Measurements from ENCODE around the gene SRSF1. TPM values are rescaled to one million over a fixed set of nuclear protein-coding genes. Genes with fewer than 3 reads are reported as not detected.
"Not testable (repeated sequence)": the region's sequence is repeated elsewhere in the genome, so short reads cannot be mapped to it uniquely, and the experiment has no call there.

Gene SRSF1
- total RNA-seq, 2 experiments from 2014 or later: 333 to 342 TPM

DNA sequence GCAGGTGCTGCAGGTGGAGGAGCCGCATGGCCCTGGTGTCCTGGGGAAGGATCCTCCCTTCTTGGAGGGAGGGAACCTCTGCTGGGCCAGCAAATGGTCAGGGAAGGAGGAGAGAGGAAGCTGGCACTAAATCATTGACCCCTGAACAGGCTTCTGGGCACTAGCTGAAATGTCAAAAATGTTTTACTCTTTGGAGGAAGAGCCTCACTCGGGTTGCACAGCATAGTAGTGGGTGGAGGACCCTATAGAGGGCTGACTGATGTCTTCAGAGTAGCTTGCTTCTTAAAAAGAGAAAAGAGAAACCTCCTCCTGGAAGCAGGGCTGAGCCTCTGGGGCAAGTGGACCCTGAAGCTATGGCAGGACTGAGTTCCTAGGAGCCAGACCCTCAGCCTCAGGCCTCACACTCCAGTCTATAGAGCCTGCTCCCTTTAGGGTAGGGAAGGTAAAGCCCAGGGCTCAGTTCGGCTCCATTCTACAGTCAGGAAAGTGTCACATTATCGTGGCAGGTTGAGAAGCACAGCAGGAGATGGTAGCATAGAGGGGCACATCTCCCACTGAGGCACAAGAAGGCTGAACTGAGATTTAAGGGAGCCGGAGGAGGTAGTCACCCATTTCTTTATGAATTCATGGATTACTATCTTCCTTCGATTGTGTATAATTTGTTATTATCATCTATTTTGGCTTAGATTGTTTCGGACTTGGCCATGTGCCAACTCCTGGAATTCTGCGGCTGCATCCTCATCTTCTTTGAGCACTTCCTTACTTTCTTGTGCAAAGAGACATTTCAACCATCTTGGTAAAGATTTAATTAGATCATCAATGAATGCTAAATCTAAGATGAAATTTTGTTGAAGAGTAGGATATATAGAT lies 44.5 kb downstream of the SRSF1 start:
- intact Hi-C loops (cut with micrococcal nuclease): no loop called here
- Mint-ChIP-seq H3K4me1 (ENCODE audit: low read depth) (peaks cover 1% of the 10 kb centered on the region), H3K36me3 (ENCODE audit: low read depth) (no peaks in the 10 kb centered on the region)

DNA sequence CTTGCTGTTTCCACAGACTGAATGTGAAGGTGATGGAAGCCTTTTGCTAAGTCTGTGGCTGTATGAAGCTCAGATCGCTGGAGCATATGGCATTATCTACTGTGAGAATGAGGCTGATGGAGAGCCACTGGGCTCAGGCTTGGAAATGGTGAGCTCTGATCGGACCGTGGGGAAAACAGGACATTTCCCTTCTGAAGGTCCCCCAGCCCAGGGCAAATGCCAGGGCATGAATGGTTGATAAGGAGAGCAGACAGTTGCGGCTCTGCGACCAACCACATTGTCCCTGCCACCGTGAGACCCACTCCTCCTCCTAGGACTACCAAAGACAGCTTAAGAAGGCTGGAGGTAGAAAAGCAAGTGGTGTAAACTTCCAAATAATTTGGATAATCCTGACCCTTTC lies 47.1 kb downstream of the SRSF1 start:
- H3K27me3 Mint-ChIP-seq: peaks cover 26% of the 10 kb centered on the region
- ChIA-PET CTCF (interaction anchor here (1.3 to 1.5 kb wide), 2 partner anchors 40 to 177 kb away, joined by 3 to 4 read pairs; no protein-coding TSS in a partner anchor), POLR2A (interaction anchor here (0.7 kb wide), 1 partner anchor 476 kb away, joined by 3 read pairs; no protein-coding TSS in a partner anchor)
- TF ChIP-seq, protein P1, sequence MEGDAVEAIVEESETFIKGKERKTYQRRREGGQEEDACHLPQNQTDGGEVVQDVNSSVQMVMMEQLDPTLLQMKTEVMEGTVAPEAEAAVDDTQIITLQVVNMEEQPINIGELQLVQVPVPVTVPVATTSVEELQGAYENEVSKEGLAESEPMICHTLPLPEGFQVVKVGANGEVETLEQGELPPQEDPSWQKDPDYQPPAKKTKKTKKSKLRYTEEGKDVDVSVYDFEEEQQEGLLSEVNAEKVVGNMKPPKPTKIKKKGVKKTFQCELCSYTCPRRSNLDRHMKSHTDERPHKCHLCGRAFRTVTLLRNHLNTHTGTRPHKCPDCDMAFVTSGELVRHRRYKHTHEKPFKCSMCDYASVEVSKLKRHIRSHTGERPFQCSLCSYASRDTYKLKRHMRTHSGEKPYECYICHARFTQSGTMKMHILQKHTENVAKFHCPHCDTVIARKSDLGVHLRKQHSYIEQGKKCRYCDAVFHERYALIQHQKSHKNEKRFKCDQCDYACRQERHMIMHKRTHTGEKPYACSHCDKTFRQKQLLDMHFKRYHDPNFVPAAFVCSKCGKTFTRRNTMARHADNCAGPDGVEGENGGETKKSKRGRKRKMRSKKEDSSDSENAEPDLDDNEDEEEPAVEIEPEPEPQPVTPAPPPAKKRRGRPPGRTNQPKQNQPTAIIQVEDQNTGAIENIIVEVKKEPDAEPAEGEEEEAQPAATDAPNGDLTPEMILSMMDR (IDR thresholded peaks at IDR 0.05): no peak
- H3K4me3 Mint-ChIP-seq: no peak overlapping the region
- no peaks in the 10 kb centered on the region for H3K9me3 Mint-ChIP-seq
- intact Hi-C loops (cut with micrococcal nuclease): no loop called here
- H3K4me1 Mint-ChIP-seq (ENCODE audit: low read depth): peaks cover 14% of the 10 kb centered on the region
- ATAC-seq: no peak
- no peaks in the 10 kb centered on the region for H3K36me3 Mint-ChIP-seq (ENCODE audit: low read depth)
- DNase-seq: no peak
- H3K27ac Mint-ChIP-seq: no peak overlapping the region

More for the DNA sequence above, 44.5 kb downstream of the SRSF1 start:
- no peak overlapping the region for H3K27ac Mint-ChIP-seq
- ChIA-PET CTCF (interaction anchor here (1.5 kb wide), 1 partner anchor 34 kb away, joined by 4 read pairs; no protein-coding TSS in a partner anchor), POLR2A (interaction anchor here (1.1 kb wide), 1 partner anchor 40 kb away, joined by 3 read pairs; no protein-coding TSS in a partner anchor)
- no peaks in the 10 kb centered on the region for H3K9me3 Mint-ChIP-seq
- H3K27me3 Mint-ChIP-seq: peaks cover 14% of the 10 kb centered on the region
- H3K4me3 Mint-ChIP-seq: no peak overlapping the region
- DNase-seq: no peak
- TF ChIP-seq, protein P1 (IDR thresholded peaks at IDR 0.05): no peak
- ATAC-seq: no peak

DNA sequence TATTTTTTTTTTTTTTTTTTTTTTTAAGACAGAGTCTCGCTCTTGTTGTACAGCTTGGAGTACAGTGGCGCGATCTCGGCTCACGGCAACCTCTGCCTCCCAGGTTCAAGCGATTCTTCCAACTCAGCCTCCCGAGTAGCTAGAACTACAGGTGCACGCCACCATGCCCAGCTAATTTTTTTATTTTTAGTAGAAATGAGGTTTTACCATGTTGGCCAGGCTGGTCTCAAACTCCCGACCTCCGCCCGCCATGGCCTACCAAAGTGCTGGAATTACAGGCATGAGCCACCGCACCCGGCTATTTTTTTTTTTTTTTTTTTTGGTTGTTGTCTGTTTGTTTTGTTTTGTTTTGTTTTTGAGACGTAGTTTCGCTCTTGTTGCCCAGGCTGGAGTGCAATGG lies 48.7 kb downstream of the SRSF1 start:
- CTCF ChIA-PET: not testable (repeated sequence)

DNA sequence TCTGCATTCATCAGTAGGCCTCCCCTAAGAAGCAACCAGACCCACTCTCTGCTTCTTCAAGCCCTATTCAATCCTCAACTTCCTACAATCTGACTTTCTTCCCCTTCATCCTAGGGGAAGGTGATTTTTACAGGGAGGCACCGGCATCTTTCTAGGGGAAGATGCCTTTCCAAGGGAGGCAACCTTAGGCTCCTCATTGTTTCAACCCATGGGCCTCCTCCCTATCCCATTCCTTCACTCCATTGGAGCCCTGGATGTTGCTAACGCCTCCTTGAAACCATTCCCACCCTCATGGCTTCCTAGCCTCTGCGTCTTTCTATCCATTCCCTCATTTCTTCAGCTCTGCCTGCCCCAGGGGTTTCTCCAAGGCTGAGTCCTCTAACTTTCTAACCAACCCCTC lies 49.2 kb downstream of the SRSF1 start:
- intact Hi-C loops (cut with micrococcal nuclease): no loop called here
- H3K27ac Mint-ChIP-seq: no peak overlapping the region
- ATAC-seq (no peak), DNase-seq (no peak)
- H3K4me1 Mint-ChIP-seq (ENCODE audit: low read depth): peaks cover 17% of the 10 kb centered on the region
- CTCF ChIA-PET: no interaction called here
- POLR2A ChIA-PET: no interaction called here
- H3K9me3 Mint-ChIP-seq: no peaks in the 10 kb centered on the region
- TF ChIP-seq, protein P1 (IDR thresholded peaks at IDR 0.05): no peak
- H3K36me3 Mint-ChIP-seq (ENCODE audit: low read depth): no peaks in the 10 kb centered on the region
- peaks cover 37% of the 10 kb centered on the region for H3K27me3 Mint-ChIP-seq
- no peak overlapping the region for H3K4me3 Mint-ChIP-seq

More for the DNA sequence above, 48.7 kb downstream of the SRSF1 start:
- intact Hi-C loops (cut with micrococcal nuclease); ATAC-seq; DNase-seq; POLR2A ChIA-PET; H3K9me3 Mint-ChIP-seq; H3K36me3 Mint-ChIP-seq (ENCODE audit: low read depth); H3K4me3 Mint-ChIP-seq; H3K27ac Mint-ChIP-seq: not testable (repeated sequence)
- Mint-ChIP-seq H3K4me1 (ENCODE audit: low read depth) (peaks cover 17% of the 10 kb centered on the region), H3K27me3 (peaks cover 35% of the 10 kb centered on the region)

DNA sequence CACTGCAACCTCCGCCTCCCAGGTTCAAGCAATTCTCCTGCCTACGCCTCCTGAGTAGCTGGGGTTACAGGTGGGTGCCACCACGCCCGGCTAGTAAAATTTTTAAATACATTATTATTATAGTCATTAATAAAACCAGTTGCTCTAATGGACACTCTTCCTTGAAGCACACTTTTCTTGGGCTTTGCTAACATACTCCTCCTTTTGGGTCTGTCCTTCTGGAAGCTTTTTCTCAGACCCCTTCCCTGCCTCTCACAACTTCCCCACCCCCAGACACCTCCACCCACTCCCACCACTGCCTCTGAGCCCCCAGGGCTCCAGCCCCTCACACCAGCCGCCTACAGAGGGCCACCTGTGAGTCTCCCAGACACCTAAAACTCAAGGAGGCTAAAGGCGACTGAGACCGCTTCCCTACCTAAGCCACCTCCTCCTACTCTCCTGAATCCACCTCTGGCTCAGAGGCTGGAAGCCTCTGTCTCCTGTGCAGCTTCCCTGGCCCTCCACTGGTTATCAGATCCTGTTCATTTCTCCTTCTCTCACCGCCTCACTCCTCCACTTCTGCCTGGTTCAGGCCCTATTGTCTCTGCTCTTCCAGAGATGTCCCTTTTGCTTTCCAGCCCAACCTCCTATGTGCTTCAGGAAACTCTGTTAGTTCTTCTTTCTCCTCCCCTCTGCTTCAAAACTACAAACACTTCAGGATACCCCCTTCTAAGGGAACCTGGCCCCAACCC lies 49.8 kb downstream of the SRSF1 start:
- POLR2A ChIA-PET: no interaction called here
- intact Hi-C loops (cut with micrococcal nuclease): no loop called here

More for the DNA sequence above, 49.8 kb downstream of the SRSF1 start:
- H3K27ac Mint-ChIP-seq: no peak overlapping the region
- no peak for ATAC-seq
- peaks cover 17% of the 10 kb centered on the region for H3K4me1 Mint-ChIP-seq (ENCODE audit: low read depth)
- H3K36me3 Mint-ChIP-seq (ENCODE audit: low read depth): no peaks in the 10 kb centered on the region
- peaks cover 37% of the 10 kb centered on the region for H3K27me3 Mint-ChIP-seq
- TF ChIP-seq, protein P1 (IDR thresholded peaks at IDR 0.05): no peak
- no peak overlapping the region for H3K4me3 Mint-ChIP-seq
- CTCF ChIA-PET: interaction anchor here (5.4 kb wide), 1 partner anchor 65 kb away, joined by 26 read pairs; no protein-coding TSS in a partner anchor
- H3K9me3 Mint-ChIP-seq: no peaks in the 10 kb centered on the region
- DNase-seq: no peak

Measured in activated CD8-positive, alpha-beta T cell treated with anti-CD3 and anti-CD28 coated beads for 36 hours (primary cell).